Measurements from ENCODE around the gene WDR37. TPM values are rescaled to one million over a fixed set of nuclear protein-coding genes. Genes with fewer than 3 reads are reported as not detected.

WDR37 gene
- total RNA-seq, 1 experiment from 2014 or later: 14.2 TPM

GRCh38 chr10:1166828-1167275, 110.7 kb downstream of the WDR37 start:
- ChIA-PET POLR2A (no interaction called here), CTCF (no interaction called here)
- Mint-ChIP-seq H3K4me3 (ENCODE audit: unreplicated experiment) (no peak overlapping the region), H3K36me3 (ENCODE audit: insufficient read depth, unreplicated experiment) (no peaks in the 10 kb centered on the region), H3K27me3 (ENCODE audit: insufficient read depth, unreplicated experiment) (peaks cover 60% of the 10 kb centered on the region), H3K4me1 (ENCODE audit: insufficient read depth, unreplicated experiment) (no peaks in the 10 kb centered on the region), H3K27ac (ENCODE audit: low read depth, unreplicated experiment) (no peak overlapping the region), H3K9me3 (ENCODE audit: unreplicated experiment) (no peaks in the 10 kb centered on the region)
- BruUV-seq (replicated peaks): no TSS peak
- no peak for DNase-seq (ENCODE audit: unreplicated experiment)
- intact Hi-C loops (cut with micrococcal nuclease): no loop called here
- TF ChIP-seq CTCF (IDR thresholded peaks at IDR 0.05; ENCODE audit: unreplicated experiment): no peak

- no peak for DNase-seq (ENCODE audit: unreplicated experiment)
- H3K27ac Mint-ChIP-seq (ENCODE audit: low read depth, unreplicated experiment): no peak overlapping the region
- H3K4me1 Mint-ChIP-seq (ENCODE audit: insufficient read depth, unreplicated experiment): no peaks in the 10 kb centered on the region
- peaks cover 75% of the 10 kb centered on the region for H3K27me3 Mint-ChIP-seq (ENCODE audit: insufficient read depth, unreplicated experiment)
- intact Hi-C loops (cut with micrococcal nuclease): no loop called here
- ChIA-PET POLR2A (no interaction called here), CTCF (no interaction called here)
- no peak for TF ChIP-seq CTCF (IDR thresholded peaks at IDR 0.05; ENCODE audit: unreplicated experiment)
- no peaks in the 10 kb centered on the region for H3K9me3 Mint-ChIP-seq (ENCODE audit: unreplicated experiment)
- no peaks in the 10 kb centered on the region for H3K36me3 Mint-ChIP-seq (ENCODE audit: insufficient read depth, unreplicated experiment)
- BruUV-seq (replicated peaks): no TSS peak
- no peak overlapping the region for H3K4me3 Mint-ChIP-seq (ENCODE audit: unreplicated experiment)
These were observed 112.6 kb downstream of the WDR37 start for GRCh38 chr10:1168763-1169162.

GRCh38 chr10:1169186-1169885, 113.2 kb downstream of the WDR37 start:
- Mint-ChIP-seq H3K9me3 (ENCODE audit: unreplicated experiment) (no peaks in the 10 kb centered on the region), H3K4me3 (ENCODE audit: unreplicated experiment) (no peak overlapping the region), H3K27me3 (ENCODE audit: insufficient read depth, unreplicated experiment) (peaks cover 74% of the 10 kb centered on the region), H3K36me3 (ENCODE audit: insufficient read depth, unreplicated experiment) (no peaks in the 10 kb centered on the region), H3K27ac (ENCODE audit: low read depth, unreplicated experiment) (no peak overlapping the region), H3K4me1 (ENCODE audit: insufficient read depth, unreplicated experiment) (no peaks in the 10 kb centered on the region)
- BruUV-seq (replicated peaks): no TSS peak
- ChIA-PET POLR2A (no interaction called here), CTCF (no interaction called here)
- intact Hi-C loops (cut with micrococcal nuclease): no loop called here
- TF ChIP-seq CTCF (IDR thresholded peaks at IDR 0.05; ENCODE audit: unreplicated experiment): no peak
- no peak for DNase-seq (ENCODE audit: unreplicated experiment)

- no peak overlapping the region for H3K4me3 Mint-ChIP-seq (ENCODE audit: unreplicated experiment)
- H3K9me3 Mint-ChIP-seq (ENCODE audit: unreplicated experiment): no peaks in the 10 kb centered on the region
- POLR2A ChIA-PET: interaction anchor here (0.6 kb wide), 1 partner anchor 933 kb away, joined by 3 read pairs; no protein-coding TSS in a partner anchor
- BruUV-seq (replicated peaks): no TSS peak
- DNase-seq (ENCODE audit: unreplicated experiment): no peak
- no peaks in the 10 kb centered on the region for H3K4me1 Mint-ChIP-seq (ENCODE audit: insufficient read depth, unreplicated experiment)
- peaks cover 65% of the 10 kb centered on the region for H3K27me3 Mint-ChIP-seq (ENCODE audit: insufficient read depth, unreplicated experiment)
- no peaks in the 10 kb centered on the region for H3K36me3 Mint-ChIP-seq (ENCODE audit: insufficient read depth, unreplicated experiment)
- no peak for TF ChIP-seq CTCF (IDR thresholded peaks at IDR 0.05; ENCODE audit: unreplicated experiment)
- intact Hi-C loops (cut with micrococcal nuclease): no loop called here
- CTCF ChIA-PET: no interaction called here
- no peak overlapping the region for H3K27ac Mint-ChIP-seq (ENCODE audit: low read depth, unreplicated experiment)
These were observed 114.0 kb downstream of the WDR37 start for GRCh38 chr10:1169981-1170866.

All from MCF 10A (cell line).